CD14-positive monocyte (primary cell): ENCODE data around the gene SRCIN1. TPM values are rescaled to one million over a fixed set of nuclear protein-coding genes. Genes with fewer than 3 reads are reported as not detected.

Experiments used
- DNase-seq, 3 donors: peaks; one replicate each; pipeline ENCODE4 v3.0.0-alpha.2; 2011 to 2022
- H2AFZ ChIP-seq: 2 replicates; pipeline ENCODE4 v1.6.0; 2012; ENCODE audit warnings: mild to moderate bottlenecking, low read depth, low read length, inconsistent platforms; ENCODE audit not compliant: insufficient read depth, poor library complexity, severe bottlenecking
- H3K27ac ChIP-seq, 2 donors: 1 replicate in 1 of 2; 2 replicates in 1 of 2; pipeline ENCODE4 v1.5.1; 2012 to 2013; ENCODE audit warnings: low read length in 2 of 2, control low read depth in 1 of 2, inconsistent platforms in 1 of 2, low read depth in 1 of 2, mild to moderate bottlenecking in 1 of 2
- H3K27me3 ChIP-seq, 2 donors: one replicate each; pipeline versions ENCODE4 v1.6.0 to v1.6.1; 2011 to 2013; ENCODE audit warnings: low read length in 2 of 2; ENCODE audit not compliant: control insufficient read depth in 2 of 2, insufficient read depth in 2 of 2
- H3K36me3 ChIP-seq, 2 donors: replicated peaks in 1 of 2; 1 replicate in 1 of 2; 2 replicates in 1 of 2; pipeline versions ENCODE4 v1.5.1 to v1.6.1; 2012 to 2013; ENCODE audit warnings: low read length in 2 of 2, control low read depth in 1 of 2, inconsistent platforms in 1 of 2, mild to moderate bottlenecking in 1 of 2; ENCODE audit not compliant: insufficient read depth in 2 of 2, control insufficient read depth in 1 of 2
- H3K4me1 ChIP-seq, 2 donors: 1 replicate in 1 of 2; 2 replicates in 1 of 2; pipeline versions ENCODE4 v1.5.1 to v1.6.1; 2012 to 2013; ENCODE audit warnings: low read length in 2 of 2, control low read depth in 1 of 2, inconsistent platforms in 1 of 2, mild to moderate bottlenecking in 1 of 2, moderate library complexity in 1 of 2; ENCODE audit not compliant: insufficient read depth in 2 of 2, control insufficient read depth in 1 of 2
- H3K4me2 ChIP-seq: replicated peaks from 2 replicates; pipeline ENCODE3; 2012; ENCODE audit warnings: low read length, moderate library complexity, mild to moderate bottlenecking; ENCODE audit not compliant: poor library complexity, severe bottlenecking; ENCODE audit errors: extremely low read depth
- H3K4me3 ChIP-seq, 3 experiments: fragments of 200-600 bp in 1 of 3; sonication (generic) in 1 of 3; replicated peaks in 1 of 3; 1 replicate in 2 of 3; 2 replicates in 1 of 3; pipeline ENCODE4 v1.5.1; 2011 to 2013; ENCODE audit warnings: low read length in 3 of 3, mild to moderate bottlenecking in 3 of 3, control low read depth in 2 of 3, low read depth in 2 of 3, inconsistent platforms in 1 of 3, moderate library complexity in 1 of 3
- H3K79me2 ChIP-seq: 2 replicates; pipeline ENCODE4 v1.6.0; 2012; ENCODE audit warnings: mild to moderate bottlenecking, control low read depth, inconsistent platforms, low read length, moderate library complexity; ENCODE audit not compliant: insufficient read depth
- H3K9ac ChIP-seq: 2 replicates; pipeline ENCODE4 v1.6.0; 2017; ENCODE audit warnings: low read length, mild to moderate bottlenecking; ENCODE audit not compliant: insufficient read depth, poor library complexity, severe bottlenecking
- H3K9me3 ChIP-seq, 2 donors: replicated peaks in 1 of 2; 1 replicate in 1 of 2; 2 replicates in 1 of 2; pipeline versions ENCODE4 v1.5.1 to v1.6.1; 2012 to 2013; ENCODE audit warnings: low read length in 2 of 2, control low read depth in 1 of 2; ENCODE audit not compliant: control insufficient read depth in 1 of 2, insufficient read depth in 1 of 2
- H4K20me1 ChIP-seq: 2 replicates; pipeline ENCODE4 v1.6.0; 2012; ENCODE audit warnings: mild to moderate bottlenecking, low read length, control low read depth, moderate library complexity; ENCODE audit not compliant: insufficient read depth
- H3K27ac Mint-ChIP-seq, 7 donors: one replicate each; pipeline ENCODE4 v1.8.0; 2020; ENCODE audit warnings: mild to moderate bottlenecking in 7 of 7, mixed read lengths in 7 of 7, moderate library complexity in 6 of 7, inconsistent platforms in 2 of 7
- H3K27me3 Mint-ChIP-seq, 3 donors: one replicate each; pipeline ENCODE4 v1.8.0; 2021 to 2022; ENCODE audit warnings: low read depth in 3 of 3, mild to moderate bottlenecking in 3 of 3, mixed read lengths in 3 of 3, moderate library complexity in 3 of 3, inconsistent platforms in 1 of 3
- H3K36me3 Mint-ChIP-seq, 2 donors: one replicate each; pipeline ENCODE4 v1.8.0; 2020; ENCODE audit warnings: mixed read lengths in 2 of 2, inconsistent platforms in 1 of 2, mild to moderate bottlenecking in 1 of 2
- H3K4me1 Mint-ChIP-seq: one replicate; pipeline ENCODE4 v1.8.0; 2020; ENCODE audit warnings: mild to moderate bottlenecking, mixed read lengths
- H3K4me3 Mint-ChIP-seq, 2 donors: one replicate each; pipeline ENCODE4 v1.8.0; 2020; ENCODE audit warnings: mild to moderate bottlenecking in 2 of 2, mixed read lengths in 2 of 2, moderate library complexity in 1 of 2
- H3K9me3 Mint-ChIP-seq, 7 donors: one replicate each; pipeline ENCODE4 v1.8.0; 2020 to 2022; ENCODE audit warnings: mixed read lengths in 7 of 7, mild to moderate bottlenecking in 6 of 7, moderate library complexity in 6 of 7, inconsistent platforms in 2 of 7
- CTCF ChIP-seq: fragments of 200-600 bp; IDR thresholded peaks from one replicate; pipeline ENCODE4 v1.8.0; 2022; ENCODE audit warnings: antibody characterized with exemption, mild to moderate bottlenecking
- WGBS: methylation state at CpG from one replicate; pipeline ENCODE4 v1.1.5; 2013; ENCODE audit warnings: missing lambda C conversion rate; ENCODE audit not compliant: insufficient coverage; 5-methylcytosine and 5-hydroxymethylcytosine counted together
- intact Hi-C, 2 donors: fragments of 100-400 bp; cut with micrococcal nuclease; formaldehyde crosslinking; loops; one replicate each; pipeline versions ENCODE4 v1.15.0 to v1.15.1; 2023
- polyA minus RNA-seq: library from RNA; depleted of rRNA, polyadenylated mRNA; stranded (reverse); fragments of >200 nt; gene quantifications from 2 replicates; pipeline ENCODE4 v1.2.3, GENCODE V29; 2012
- polyA plus RNA-seq, 3 donors: library from polyadenylated mRNA; depleted of rRNA in 1 of 3; unstranded in 2 of 3; stranded (reverse) in 1 of 3; fragments of 300-500 nt in 2 of 3; fragments of >200 nt in 1 of 3; fragmentation: Illumina TruSeq in 2 of 3; gene quantifications; 1 replicate in 2 of 3; 2 replicates in 1 of 3; pipeline ENCODE4 v1.2.3, GENCODE V29; 2012 to 2021
- total RNA-seq, 12 experiments: library from RNA in 1 of 12; stranded (reverse) in 1 of 12; fragments of 120-200 nt in 1 of 12; gene quantifications; one replicate each; pipeline ENCODE4 v1.2.4 and lab custom pipeline; 2013 to 2026; ENCODE audit warnings: mixed read lengths in 6 of 12, inconsistent platforms in 1 of 12

The SRCIN1 gene
- total RNA-seq (2013): not detected
- under 1 TPM in 1 of 3 donors, not detected in 2; 0.01 TPM for polyA plus RNA-seq
- not detected in 2 replicates for polyA minus RNA-seq
- 0 to 2.5 (median 0.17) reads per million in 11 experiments for total RNA-seq (lab: John Stamatoyannopoulos, UW)

GRCh38 chr17:38605841-38606645 lies at the start of gene SRCIN1:
SRCIN1 (minus strand) TSS chr17:38605952; CDS start chr17:38605705, 247 bp downstream.
- Histone ChIP-seq H3K9ac (no peak within 1 kb of the TSS), H4K20me1 (no peaks in the 10 kb centered on the region), H3K27me3 (peaks cover 62 to 92% of the 10 kb centered on the region in 2 donors), H3K9me3 (peaks cover 0 to 28% of the 10 kb centered on the region in 2 donors), H2AFZ (peak within 1 kb of the TSS; percentile 71), H3K36me3 (no peaks in the 10 kb centered on the region), H3K79me2 (no peaks in the 10 kb centered on the region), H3K4me1 (peaks cover 7 to 10% of the 10 kb centered on the region in 2 donors), H3K4me2 (peak within 1 kb of the TSS; percentile 85), H3K27ac (no peak within 1 kb of the TSS), H3K4me3 (peak within 1 kb of the TSS; percentile 17 to 71 (median 32))
- intact Hi-C loops: no loop called here
- Mint-ChIP-seq H3K36me3 (no peaks in the 10 kb centered on the region), H3K4me3 (peak within 1 kb of the TSS; percentile 70 to 86), H3K27me3 (peaks cover 86 to 98% (median 91%) of the 10 kb centered on the region in 3 donors), H3K4me1 (peaks cover 6% of the 10 kb centered on the region), H3K9me3 (peaks cover 0 to 24% (median 8%) of the 10 kb centered on the region in 7 donors), H3K27ac (no peak within 1 kb of the TSS)
- peak in 2 of 3 donors; percentile 16 to 48 for DNase-seq
- under 1% methylated on average over 77 of the region's 105 CpGs for WGBS
- TF ChIP-seq CTCF: peak; percentile 95

- Mint-ChIP-seq H3K36me3 (no peaks in the 10 kb centered on the region), H3K9me3 (peaks cover 0 to 2% (median 0%) of the 10 kb centered on the region in 7 donors), H3K27ac (no peak overlapping the region), H3K4me3 (peak overlapping the region in 1 of 2 donors; percentile 60), H3K4me1 (peaks cover 10% of the 10 kb centered on the region), H3K27me3 (peaks cover 44 to 64% (median 49%) of the 10 kb centered on the region in 3 donors)
- no peaks in the 10 kb centered on the region for H3K36me3 ChIP-seq
- H3K27ac ChIP-seq: no peak overlapping the region
- no peak for DNase-seq
- H2AFZ ChIP-seq: no peak overlapping the region
- 31% methylated on average over 6 of the region's 21 CpGs for WGBS
- H3K4me1 ChIP-seq: peaks cover 2 to 7% of the 10 kb centered on the region in 2 donors
- no peaks in the 10 kb centered on the region for H3K79me2 ChIP-seq
- peaks cover 6 to 25% of the 10 kb centered on the region in 2 donors for H3K27me3 ChIP-seq
- H3K9me3 ChIP-seq: no peaks in the 10 kb centered on the region
- TF ChIP-seq CTCF: no peak
- no peak overlapping the region for H3K4me2 ChIP-seq
- intact Hi-C loops: no loop called here
- peak overlapping the region; percentile 36 for H3K9ac ChIP-seq
- H4K20me1 ChIP-seq: no peaks in the 10 kb centered on the region
- no peak overlapping the region for H3K4me3 ChIP-seq
Measured at GRCh38 chr17:38654411-38655398, 49.0 kb upstream of the SRCIN1 start.
